ENCODE results near the gene CLEC9A.

DNA sequence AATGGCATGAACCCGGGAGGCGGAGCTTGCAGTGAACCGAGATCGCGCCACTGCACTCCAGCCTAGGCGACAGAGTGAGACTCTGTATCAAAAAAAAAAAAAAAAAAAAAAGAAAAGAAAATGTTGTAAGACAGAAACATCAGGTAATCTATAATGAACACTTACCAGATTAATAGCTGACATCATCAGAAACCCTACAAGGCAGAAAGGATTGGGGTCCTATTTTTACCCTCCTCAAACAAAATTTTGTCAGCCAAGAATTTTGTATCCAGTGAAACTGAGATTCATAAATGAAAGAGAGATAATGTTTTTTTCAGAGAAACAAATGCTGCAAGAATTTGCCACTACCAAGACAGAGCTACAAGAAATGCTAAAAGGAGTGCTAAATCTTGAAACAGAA is 54.3 kb downstream of the CLEC9A start:
- TF ChIP-seq POLR2A (IDR thresholded peaks at IDR 0.05) (no peak), CTCF (IDR thresholded peaks at IDR 0.05) (no peak)

Measured in gastroesophageal sphincter (tissue), 3 donors.